Fibroblast of pulmonary artery (primary cell): ENCODE data around the gene WASF3.

Experiments used
- DNase-seq: peaks from one replicate; pipeline ENCODE4 v3.0.0-alpha.2; 2010; ENCODE audit warnings: low read depth
- H3K4me3 ChIP-seq: replicated peaks from 2 replicates; pipeline ENCODE4 v1.5.1; 2011; ENCODE audit warnings: low read depth, mild to moderate bottlenecking, control low read depth, low read length, moderate library complexity
- TF ChIP-seq, protein P1 (sequence below): IDR thresholded peaks from 2 replicates; pipeline ENCODE4 v1.5.1; 2011; ENCODE audit warnings: mild to moderate bottlenecking, control low read depth, low read length, inconsistent platforms; ENCODE audit errors: missing control alignments

WASF3 gene

GRCh38 chr13:26562512-26562890 is 5.0 kb downstream of the WASF3 start:
- H3K4me3 ChIP-seq, result no peak overlapping the region
- TF ChIP-seq, protein P1, sequence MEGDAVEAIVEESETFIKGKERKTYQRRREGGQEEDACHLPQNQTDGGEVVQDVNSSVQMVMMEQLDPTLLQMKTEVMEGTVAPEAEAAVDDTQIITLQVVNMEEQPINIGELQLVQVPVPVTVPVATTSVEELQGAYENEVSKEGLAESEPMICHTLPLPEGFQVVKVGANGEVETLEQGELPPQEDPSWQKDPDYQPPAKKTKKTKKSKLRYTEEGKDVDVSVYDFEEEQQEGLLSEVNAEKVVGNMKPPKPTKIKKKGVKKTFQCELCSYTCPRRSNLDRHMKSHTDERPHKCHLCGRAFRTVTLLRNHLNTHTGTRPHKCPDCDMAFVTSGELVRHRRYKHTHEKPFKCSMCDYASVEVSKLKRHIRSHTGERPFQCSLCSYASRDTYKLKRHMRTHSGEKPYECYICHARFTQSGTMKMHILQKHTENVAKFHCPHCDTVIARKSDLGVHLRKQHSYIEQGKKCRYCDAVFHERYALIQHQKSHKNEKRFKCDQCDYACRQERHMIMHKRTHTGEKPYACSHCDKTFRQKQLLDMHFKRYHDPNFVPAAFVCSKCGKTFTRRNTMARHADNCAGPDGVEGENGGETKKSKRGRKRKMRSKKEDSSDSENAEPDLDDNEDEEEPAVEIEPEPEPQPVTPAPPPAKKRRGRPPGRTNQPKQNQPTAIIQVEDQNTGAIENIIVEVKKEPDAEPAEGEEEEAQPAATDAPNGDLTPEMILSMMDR, result no peak
- no peak for DNase-seq

- TF ChIP-seq, protein P1, result no peak
- H3K4me3 ChIP-seq, result no peak overlapping the region
- DNase-seq, result peak; percentile 18
Measured at GRCh38 chr13:26563713-26564112, 6.2 kb downstream of the WASF3 start.

- no peak for DNase-seq
- no peak overlapping the region for H3K4me3 ChIP-seq
- TF ChIP-seq, protein P1, result no peak
Measured at GRCh38 chr13:26568132-26568815, 10.8 kb downstream of the WASF3 start.

DNA sequence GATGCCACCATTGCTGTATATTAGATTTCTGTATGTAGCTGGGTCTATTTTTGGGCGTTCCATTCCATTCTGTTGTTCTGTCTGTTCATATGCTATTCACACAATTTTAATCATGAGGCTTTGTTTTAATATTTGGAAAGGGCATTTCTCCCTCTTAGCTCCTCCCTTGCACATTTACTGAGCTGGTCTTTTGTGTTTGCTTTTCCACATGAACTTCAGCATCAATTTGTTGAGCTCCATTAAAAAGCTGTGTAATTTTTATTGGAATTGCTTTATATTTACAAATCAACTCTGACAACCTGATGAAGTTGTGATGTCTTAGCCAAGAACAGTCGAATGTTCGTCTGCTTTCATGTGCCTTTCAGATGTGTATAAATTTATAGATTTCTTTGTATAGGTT is 14.0 kb downstream of the WASF3 start:
- TF ChIP-seq, protein P1, result no peak
- H3K4me3 ChIP-seq, result no peak overlapping the region

DNA sequence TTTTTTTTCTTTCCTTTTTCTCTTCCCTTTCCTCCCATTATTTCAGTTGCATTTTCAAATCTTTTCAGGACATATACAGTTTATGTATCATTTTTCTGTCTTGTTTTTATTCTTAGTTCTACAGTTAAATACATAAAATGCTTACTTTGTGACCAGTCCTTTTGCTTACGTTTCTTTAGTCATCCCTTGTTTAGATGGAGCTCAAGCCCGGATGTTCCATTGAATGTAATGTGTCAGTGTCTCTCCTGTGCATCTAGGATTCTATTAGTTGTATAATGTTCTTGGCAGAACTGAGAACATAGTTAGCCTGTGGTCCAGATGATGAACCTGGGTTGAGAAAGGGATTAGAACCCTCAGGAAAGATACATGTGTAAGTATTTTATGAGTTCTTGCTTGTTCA is 17.8 kb downstream of the WASF3 start:
- no peak for DNase-seq
- TF ChIP-seq, protein P1, result no peak
- H3K4me3 ChIP-seq, result no peak overlapping the region

More for the DNA sequence above, 14.0 kb downstream of the WASF3 start:
- DNase-seq, result no peak

- TF ChIP-seq, protein P1, result no peak
- no peak overlapping the region for H3K4me3 ChIP-seq
- DNase-seq, result no peak
Measured at GRCh38 chr13:26579580-26579979, 22.1 kb downstream of the WASF3 start.

DNA sequence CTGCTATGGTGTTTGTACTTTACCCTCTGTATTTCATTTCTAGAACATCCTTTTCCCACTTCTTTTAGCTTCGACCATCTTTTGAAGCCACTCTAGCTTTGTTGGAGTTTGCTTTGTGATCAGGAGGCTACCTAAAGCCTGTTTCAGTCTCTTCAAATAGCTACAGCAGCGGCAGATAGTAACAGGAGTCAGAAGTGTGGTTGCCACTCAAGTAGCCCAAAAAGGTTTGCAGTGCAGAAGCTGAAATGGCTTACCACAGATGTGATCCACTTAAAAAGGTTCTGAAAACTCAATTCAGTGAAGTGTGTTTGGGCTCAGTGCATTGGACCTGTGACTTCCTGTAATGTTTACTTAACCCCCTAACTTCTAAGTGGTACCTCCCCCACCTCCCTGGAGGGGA is 26.2 kb downstream of the WASF3 start:
- TF ChIP-seq, protein P1, result no peak
- DNase-seq, result no peak
- no peak overlapping the region for H3K4me3 ChIP-seq
